GM12878 (cell line): ENCODE measurements around the gene FBXO4. TPM values are rescaled to one million over a fixed set of nuclear protein-coding genes. Genes with fewer than 3 reads are reported as not detected.

Experiments used
- ATAC-seq: fragments of 200-7000 bp; cut with Tn5 transposase; 3 replicates; pipeline ENCODE4 v1.9.1; 2020; ENCODE audit warnings: mild to moderate bottlenecking, moderate library complexity
- BruUV-seq: library from RNA; stranded (reverse); fragments of 400-500 nt; replicated peaks from 2 replicates; lab custom pipeline; 2021; lab: Mats Ljungman, UMichigan
- CTCF ChIA-PET: fragments of 300-600 bp; sonication (Branson Sonifier 250); formaldehyde crosslinking; extraction: SDS; loops from one replicate; lab custom pipeline; 2021; ENCODE audit warnings: inconsistent platforms; lab: Yijun Ruan, JAX
- POLR2A ChIA-PET: fragments of 350-600 bp; formaldehyde crosslinking; extraction: SDS; loops from one replicate; lab custom pipeline; 2021; ENCODE audit warnings: inconsistent platforms; lab: Charles Lee
- RAD21 ChIA-PET: fragments of 300-600 bp; sonication (Branson Sonifier 250); formaldehyde crosslinking; loops from one replicate; lab custom pipeline; 2023; ENCODE audit warnings: antibody characterized with exemption; ENCODE audit not compliant: unreplicated experiment; lab: Charles Lee
- SMC1A ChIA-PET: fragments of 300-600 bp; sonication (Branson Sonifier 250); formaldehyde crosslinking; loops from one replicate; lab custom pipeline; 2023; ENCODE audit not compliant: unreplicated experiment, uncharacterized antibody; lab: Charles Lee
- DNase-seq: peaks from one replicate; pipeline ENCODE4 v3.0.0-alpha.2; 2011; ENCODE audit warnings: low read depth, low spot score
- FAIRE-seq: peaks from 3 replicates; lab custom pipeline; 2011; peaks lifted over from hg19 to GRCh38; lab: Jason Lieb, UNC
- H2AFZ ChIP-seq: 2 replicates; pipeline ENCODE4 v1.6.0; 2011; ENCODE audit warnings: low read depth, low read length, control low read depth; ENCODE audit not compliant: control insufficient read depth
- H3K27ac ChIP-seq: 2 replicates; pipeline ENCODE4 v1.5.1; 2011; ENCODE audit warnings: control low read depth; ENCODE audit not compliant: control insufficient read depth, insufficient read depth
- H3K27me3 ChIP-seq, 2 experiments: replicated peaks in 1 of 2; 2 replicates each; pipeline versions ENCODE4 v1.6.0 to v1.6.1; 2011; ENCODE audit warnings: low read length in 1 of 2; ENCODE audit not compliant: control insufficient read depth in 2 of 2, insufficient read depth in 2 of 2
- H3K36me3 ChIP-seq, 2 experiments: 2 replicates each; pipeline ENCODE4 v1.5.1; 2011; ENCODE audit warnings: low read length in 1 of 2; ENCODE audit not compliant: control insufficient read depth in 2 of 2, insufficient read depth in 2 of 2
- H3K4me1 ChIP-seq: 2 replicates; pipeline ENCODE4 v1.6.1; 2011; ENCODE audit warnings: mild to moderate bottlenecking, low read length, moderate library complexity, mixed read lengths; ENCODE audit not compliant: control insufficient read depth, insufficient read depth
- H3K4me2 ChIP-seq: 2 replicates; pipeline ENCODE4 v1.6.0; 2011; ENCODE audit warnings: control low read depth; ENCODE audit not compliant: control insufficient read depth, insufficient read depth
- H3K4me3 ChIP-seq: fragments of 200-600 bp; sonication (generic); 2 replicates; pipeline ENCODE4 v1.5.1; 2016
- H3K79me2 ChIP-seq: 2 replicates; pipeline ENCODE4 v1.6.0; 2011; ENCODE audit warnings: low read length; ENCODE audit not compliant: control insufficient read depth, insufficient read depth
- H3K9ac ChIP-seq: 2 replicates; pipeline ENCODE4 v1.8.0; 2011; ENCODE audit warnings: low read length, control low read depth, mixed read lengths; ENCODE audit not compliant: control insufficient read depth, insufficient read depth
- H3K9me3 ChIP-seq: replicated peaks from 3 replicates; pipeline ENCODE4 v1.5.1; 2011; ENCODE audit warnings: mild to moderate bottlenecking, low read length; ENCODE audit not compliant: control insufficient read depth, insufficient read depth
- H4K20me1 ChIP-seq: 2 replicates; pipeline ENCODE4 v1.6.0; 2011; ENCODE audit not compliant: control insufficient read depth, insufficient read depth
- ATF3 ChIP-seq: IDR thresholded peaks from 2 replicates; pipeline ENCODE4 v1.6.1; 2011; ENCODE audit warnings: low read depth, mild to moderate bottlenecking, low read length, moderate library complexity, borderline replicate concordance; ENCODE audit errors: extremely low read depth
- FOXK2 ChIP-seq: fragments of 450-650 bp; IDR thresholded peaks from 2 replicates; pipeline ENCODE4 v1.6.1; 2017; ENCODE audit warnings: mild to moderate bottlenecking, moderate library complexity
- HDAC2 ChIP-seq: fragments of 200-600 bp; sonication (generic); IDR thresholded peaks from 2 replicates; pipeline ENCODE4 v1.6.1; 2017
- JUND ChIP-seq: IDR thresholded peaks from 2 replicates; pipeline ENCODE4 v1.6.1; 2012; ENCODE audit warnings: low read depth, mild to moderate bottlenecking, low read length, improper control_type of control experiment, moderate library complexity
- MXI1 ChIP-seq: fragments of 150-350 bp; IDR thresholded peaks from 2 replicates; pipeline ENCODE4 v1.6.1; 2011; ENCODE audit warnings: low read depth, mild to moderate bottlenecking, inconsistent platforms, low read length, improper control_type of control experiment
- NFXL1 ChIP-seq: fragments of 450-650 bp; IDR thresholded peaks from 2 replicates; pipeline ENCODE4 v1.6.1; 2017; ENCODE audit warnings: antibody characterized with exemption, mild to moderate bottlenecking, borderline replicate concordance
- PBX3 ChIP-seq: IDR thresholded peaks from 2 replicates; pipeline ENCODE4 v1.6.1; 2011; ENCODE audit warnings: mild to moderate bottlenecking, low read depth, low read length, moderate library complexity; ENCODE audit not compliant: insufficient replicate concordance
- RAD21 ChIP-seq: IDR thresholded peaks from 2 replicates; pipeline ENCODE4 v1.6.1; 2011; ENCODE audit warnings: mild to moderate bottlenecking, low read depth, low read length, moderate library complexity; ENCODE audit not compliant: insufficient read depth
- RUNX3 ChIP-seq: IDR thresholded peaks from 2 replicates; pipeline ENCODE4 v1.6.1; 2012; ENCODE audit warnings: low read length, inconsistent platforms
- SIN3A ChIP-seq: IDR thresholded peaks from 2 replicates; pipeline ENCODE4 v1.6.1; 2012; ENCODE audit warnings: low read depth, low read length, improper control_type of control experiment
- USF2 ChIP-seq: IDR thresholded peaks from 2 replicates; pipeline ENCODE4 v1.6.1; 2011; ENCODE audit warnings: low read depth, low read length, improper control_type of control experiment, borderline replicate concordance
- YY1 ChIP-seq: IDR thresholded peaks from 2 replicates; pipeline ENCODE4 v1.6.1; 2011; ENCODE audit warnings: low read depth, mild to moderate bottlenecking, low read length
- WGBS: methylation state at CpG from one replicate; pipeline ENCODE4 v1.1.6; 2016; ENCODE audit warnings: low lambda C conversion rate; ENCODE audit not compliant: insufficient replicate concordance, insufficient coverage; ENCODE audit errors: missing lambda C conversion rate; 5-methylcytosine and 5-hydroxymethylcytosine counted together
- in situ Hi-C: fragments of 300-500 bp; cut with MboI; formaldehyde crosslinking; loops from 9 replicates; pipeline ENCODE4 v1.14.3; 2018; ENCODE audit warnings: mixed read lengths
- intact Hi-C: fragments of 100-400 bp; cut with micrococcal nuclease; formaldehyde crosslinking; loops from one replicate; pipeline ENCODE4 v1.14.2; 2022; ENCODE audit not compliant: unreplicated experiment
- polyA plus RNA-seq, 11 experiments: library from polyadenylated mRNA; depleted of rRNA in 4 of 11; unstranded in 6 of 11; stranded (reverse) in 5 of 11; fragments of >200 nt; fragmentation: Nextera tagmentation in 4 of 11; fragmentation: Illumina TruSeq in 1 of 11; extraction: Ambion mirVana in 4 of 11; extraction: Trizol in 1 of 11; gene quantifications; 1 replicate in 1 of 11; 2 replicates in 10 of 11; pipeline versions ENCODE4 v1.2.1 to v1.2.3, GENCODE V29; 2011 to 2016; ENCODE audit warnings: inconsistent platforms in 2 of 11, missing spikeins in 2 of 11, low read depth in 1 of 11
- total RNA-seq, 4 experiments: library from RNA; depleted of rRNA in 3 of 4; stranded (reverse); fragments of >200 nt in 3 of 4; fragmentation: Illumina TruSeq in 1 of 4; extraction: Trizol in 1 of 4; gene quantifications; 2 replicates each; pipeline versions ENCODE4 v1.2.1 to v1.2.3, GENCODE V29; 2013 to 2021
- TF ChIP-seq, protein P1 (sequence below), 3 experiments: IDR thresholded peaks in 2 of 3; conservative IDR thresholded peaks in 1 of 3; 2 replicates each; pipeline ENCODE4 v1.5.1; 2011; ENCODE audit warnings: low read depth in 3 of 3, low read length in 3 of 3, mild to moderate bottlenecking in 3 of 3, control low read depth in 2 of 3, moderate library complexity in 2 of 3, inconsistent platforms in 1 of 3, mixed read lengths in 1 of 3; ENCODE audit not compliant: control insufficient read depth in 2 of 3, insufficient read depth in 1 of 3; ENCODE audit errors: extremely low read depth in 1 of 3
- TF ChIP-seq, protein P2 (sequence below): fragments of 450-650 bp; IDR thresholded peaks from 2 replicates; pipeline ENCODE4 v1.6.1; 2017; ENCODE audit warnings: mild to moderate bottlenecking
- TF ChIP-seq, protein P3 (sequence below): IDR thresholded peaks from 2 replicates; pipeline ENCODE4 v1.6.1; 2012; ENCODE audit warnings: low read length, inconsistent platforms

The FBXO4 gene
- total and polyA plus RNA-seq, 10 of the 15 experiments (the other 5 are each of a cell fraction or from before 2014, with no cell fraction given) = 7.2 to 30.5 (median 19.6) TPM

- ChIA-PET POLR2A (no interaction called here), CTCF (interaction anchor here (2.1 kb wide), 1 partner anchor 130 kb away, joined by 4 read pairs; no protein-coding TSS in a partner anchor), RAD21 (no interaction called here), SMC1A (interaction anchor here (0.9 to 1.0 kb wide), 2 partner anchors 14 to 40 kb away, joined by 3 read pairs; no protein-coding TSS in a partner anchor)
- whole genome bisulfite sequencing = 46% methylated on average over 3 of the region's 3 CpGs
- no peaks in the 10 kb centered on the region for H3K27me3 ChIP-seq
- no TSS peak for BruUV-seq
- H3K79me2 ChIP-seq = no peaks in the 10 kb centered on the region
- no peaks in the 10 kb centered on the region for H3K36me3 ChIP-seq
- no peak overlapping the region for H3K9ac ChIP-seq
- H2AFZ ChIP-seq = no peak overlapping the region
- in situ Hi-C loops (no loop called here), intact Hi-C loops (no loop called here)
- ATAC-seq = no peak
- no peak for DNase-seq
- H4K20me1 ChIP-seq = no peaks in the 10 kb centered on the region
- H3K27ac ChIP-seq = no peak overlapping the region
- no peak overlapping the region for H3K4me3 ChIP-seq
- no peaks in the 10 kb centered on the region for H3K4me1 ChIP-seq
- FAIRE-seq = no peak
- no peaks in the 10 kb centered on the region for H3K9me3 ChIP-seq
- H3K4me2 ChIP-seq = no peak overlapping the region
- TF ChIP-seq RUNX3 = no peak
- no peak for TF ChIP-seq HDAC2
- TF ChIP-seq, protein P1, sequence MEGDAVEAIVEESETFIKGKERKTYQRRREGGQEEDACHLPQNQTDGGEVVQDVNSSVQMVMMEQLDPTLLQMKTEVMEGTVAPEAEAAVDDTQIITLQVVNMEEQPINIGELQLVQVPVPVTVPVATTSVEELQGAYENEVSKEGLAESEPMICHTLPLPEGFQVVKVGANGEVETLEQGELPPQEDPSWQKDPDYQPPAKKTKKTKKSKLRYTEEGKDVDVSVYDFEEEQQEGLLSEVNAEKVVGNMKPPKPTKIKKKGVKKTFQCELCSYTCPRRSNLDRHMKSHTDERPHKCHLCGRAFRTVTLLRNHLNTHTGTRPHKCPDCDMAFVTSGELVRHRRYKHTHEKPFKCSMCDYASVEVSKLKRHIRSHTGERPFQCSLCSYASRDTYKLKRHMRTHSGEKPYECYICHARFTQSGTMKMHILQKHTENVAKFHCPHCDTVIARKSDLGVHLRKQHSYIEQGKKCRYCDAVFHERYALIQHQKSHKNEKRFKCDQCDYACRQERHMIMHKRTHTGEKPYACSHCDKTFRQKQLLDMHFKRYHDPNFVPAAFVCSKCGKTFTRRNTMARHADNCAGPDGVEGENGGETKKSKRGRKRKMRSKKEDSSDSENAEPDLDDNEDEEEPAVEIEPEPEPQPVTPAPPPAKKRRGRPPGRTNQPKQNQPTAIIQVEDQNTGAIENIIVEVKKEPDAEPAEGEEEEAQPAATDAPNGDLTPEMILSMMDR (IDR thresholded peaks at IDR 0.05 in 2 of 3, conservative IDR thresholded peaks at IDR 0.05 in 1 of 3; ENCODE audit: control insufficient read depth in 2 of 3, extremely low read depth in 1 of 3, insufficient read depth in 1 of 3, low read depth in 3 of 3, low read length in 3 of 3) = no peak
- no peak for TF ChIP-seq RAD21
- no peak for TF ChIP-seq FOXK2
- TF ChIP-seq PBX3 = no peak
- no peak for TF ChIP-seq JUND
- TF ChIP-seq SIN3A = no peak
- TF ChIP-seq ATF3 = no peak
- TF ChIP-seq, protein P2, sequence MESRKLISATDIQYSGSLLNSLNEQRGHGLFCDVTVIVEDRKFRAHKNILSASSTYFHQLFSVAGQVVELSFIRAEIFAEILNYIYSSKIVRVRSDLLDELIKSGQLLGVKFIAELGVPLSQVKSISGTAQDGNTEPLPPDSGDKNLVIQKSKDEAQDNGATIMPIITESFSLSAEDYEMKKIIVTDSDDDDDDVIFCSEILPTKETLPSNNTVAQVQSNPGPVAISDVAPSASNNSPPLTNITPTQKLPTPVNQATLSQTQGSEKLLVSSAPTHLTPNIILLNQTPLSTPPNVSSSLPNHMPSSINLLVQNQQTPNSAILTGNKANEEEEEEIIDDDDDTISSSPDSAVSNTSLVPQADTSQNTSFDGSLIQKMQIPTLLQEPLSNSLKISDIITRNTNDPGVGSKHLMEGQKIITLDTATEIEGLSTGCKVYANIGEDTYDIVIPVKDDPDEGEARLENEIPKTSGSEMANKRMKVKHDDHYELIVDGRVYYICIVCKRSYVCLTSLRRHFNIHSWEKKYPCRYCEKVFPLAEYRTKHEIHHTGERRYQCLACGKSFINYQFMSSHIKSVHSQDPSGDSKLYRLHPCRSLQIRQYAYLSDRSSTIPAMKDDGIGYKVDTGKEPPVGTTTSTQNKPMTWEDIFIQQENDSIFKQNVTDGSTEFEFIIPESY = no peak
- TF ChIP-seq USF2 = no peak
- no peak for TF ChIP-seq YY1
- TF ChIP-seq, protein P3, sequence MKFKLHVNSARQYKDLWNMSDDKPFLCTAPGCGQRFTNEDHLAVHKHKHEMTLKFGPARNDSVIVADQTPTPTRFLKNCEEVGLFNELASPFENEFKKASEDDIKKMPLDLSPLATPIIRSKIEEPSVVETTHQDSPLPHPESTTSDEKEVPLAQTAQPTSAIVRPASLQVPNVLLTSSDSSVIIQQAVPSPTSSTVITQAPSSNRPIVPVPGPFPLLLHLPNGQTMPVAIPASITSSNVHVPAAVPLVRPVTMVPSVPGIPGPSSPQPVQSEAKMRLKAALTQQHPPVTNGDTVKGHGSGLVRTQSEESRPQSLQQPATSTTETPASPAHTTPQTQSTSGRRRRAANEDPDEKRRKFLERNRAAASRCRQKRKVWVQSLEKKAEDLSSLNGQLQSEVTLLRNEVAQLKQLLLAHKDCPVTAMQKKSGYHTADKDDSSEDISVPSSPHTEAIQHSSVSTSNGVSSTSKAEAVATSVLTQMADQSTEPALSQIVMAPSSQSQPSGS = no peak
- TF ChIP-seq NFXL1 = no peak
- no peak for TF ChIP-seq MXI1
These were observed 61.0 kb downstream of the FBXO4 start for GRCh38 chr5:41985945-41986695.
